Muscle layer of duodenum (tissue), 2 donors: ENCODE data around the gene PILRB.
"Not testable (repeated sequence)": the region's sequence is repeated elsewhere in the genome, so short reads cannot be mapped to it uniquely, and the experiment has no call there.

Source experiments
- H3K27ac ChIP-seq: one replicate; pipeline ENCODE4 v1.7.0; 2013; ENCODE audit warnings: mild to moderate bottlenecking, low read length
- H3K27me3 ChIP-seq: one replicate; pipeline ENCODE4 v1.7.0; 2013; ENCODE audit warnings: low read depth, mild to moderate bottlenecking, control low read depth, low read length
- H3K36me3 ChIP-seq, 2 donors: one replicate each; pipeline ENCODE4 v1.7.0; 2013; ENCODE audit warnings: low read length in 2 of 2, control low read depth in 1 of 2, mild to moderate bottlenecking in 1 of 2; ENCODE audit not compliant: insufficient read depth in 2 of 2, control insufficient read depth in 1 of 2
- H3K4me1 ChIP-seq, 2 donors: one replicate each; pipeline ENCODE4 v1.7.0; 2013; ENCODE audit warnings: low read length in 2 of 2, mild to moderate bottlenecking in 2 of 2, control low read depth in 1 of 2, moderate library complexity in 1 of 2; ENCODE audit not compliant: insufficient read depth in 2 of 2, control insufficient read depth in 1 of 2
- H3K4me3 ChIP-seq, 2 donors: one replicate each; pipeline ENCODE4 v1.7.0; 2013; ENCODE audit warnings: low read length in 2 of 2, low read depth in 1 of 2, mild to moderate bottlenecking in 1 of 2
- H3K9me3 ChIP-seq, 2 donors: one replicate each; pipeline ENCODE4 v1.7.0; 2013; ENCODE audit warnings: low read length in 2 of 2, control low read depth in 1 of 2, mild to moderate bottlenecking in 1 of 2; ENCODE audit not compliant: control insufficient read depth in 1 of 2
- donor health status: healthy.

PILRB gene

DNA sequence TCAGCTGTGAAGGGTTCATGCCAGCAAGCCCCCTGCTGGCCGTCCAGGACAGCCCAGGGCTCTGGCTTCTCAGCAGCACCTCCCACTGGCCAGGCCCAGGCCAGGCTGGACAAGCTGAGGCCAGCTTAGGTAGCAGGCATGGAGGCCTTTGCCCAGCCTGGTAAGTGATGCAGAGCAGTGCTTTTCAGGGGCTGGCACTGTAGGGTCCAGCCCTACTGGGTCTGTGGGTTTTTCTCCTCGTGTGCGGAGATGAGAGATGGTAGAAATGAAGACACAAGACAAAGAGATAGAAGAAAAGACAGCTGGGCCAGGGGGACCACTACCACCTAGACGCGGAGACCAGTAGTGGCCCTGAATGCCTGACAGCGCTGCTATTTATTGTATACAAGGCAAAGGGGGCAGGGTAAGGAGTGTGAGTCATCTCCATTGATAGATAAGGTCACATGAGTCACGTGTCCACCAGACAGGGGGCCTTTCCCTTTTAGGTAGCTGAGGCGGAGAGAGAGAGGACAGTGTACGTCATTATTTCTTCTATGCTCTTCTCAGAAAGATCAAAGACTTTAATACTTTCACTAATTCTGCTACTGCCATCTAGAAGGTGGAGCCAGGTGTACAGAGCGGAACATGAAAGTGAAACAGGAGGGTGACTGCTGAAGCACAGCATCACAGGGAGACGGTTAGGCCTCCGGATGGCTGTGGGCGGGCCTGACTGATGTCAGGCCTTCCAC is 13.2 kb upstream of the PILRB start:
- H3K4me1 ChIP-seq, H3K27ac ChIP-seq, H3K27me3 ChIP-seq, H3K4me3 ChIP-seq, H3K9me3 ChIP-seq: not testable (repeated sequence)
- H3K36me3 ChIP-seq, result peaks cover 28% of the 10 kb centered on the region in 2 donors

DNA sequence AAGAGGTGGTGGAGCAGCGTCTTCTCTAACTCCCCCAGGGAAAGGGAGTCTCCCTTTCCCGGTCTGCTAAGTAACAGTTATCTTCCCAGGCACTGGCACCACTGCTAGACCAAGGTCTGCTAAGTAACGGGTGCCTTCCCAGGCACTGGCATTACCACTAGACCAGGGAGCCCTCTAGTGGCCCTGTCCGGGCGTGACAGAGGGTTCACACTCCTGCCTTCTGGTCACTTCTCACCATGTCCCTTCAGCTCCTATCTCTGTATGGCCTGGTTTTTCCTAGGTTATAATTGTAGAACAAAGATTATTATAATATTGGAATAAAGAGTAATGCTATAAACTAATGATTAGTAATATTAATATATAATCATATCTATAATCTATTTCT is 12.6 kb upstream of the PILRB start:
- not testable (repeated sequence) for H3K27ac ChIP-seq, H3K9me3 ChIP-seq, H3K27me3 ChIP-seq, H3K4me1 ChIP-seq, H3K4me3 ChIP-seq
- H3K36me3 ChIP-seq, result peaks cover 30 to 32% of the 10 kb centered on the region in 2 donors

DNA sequence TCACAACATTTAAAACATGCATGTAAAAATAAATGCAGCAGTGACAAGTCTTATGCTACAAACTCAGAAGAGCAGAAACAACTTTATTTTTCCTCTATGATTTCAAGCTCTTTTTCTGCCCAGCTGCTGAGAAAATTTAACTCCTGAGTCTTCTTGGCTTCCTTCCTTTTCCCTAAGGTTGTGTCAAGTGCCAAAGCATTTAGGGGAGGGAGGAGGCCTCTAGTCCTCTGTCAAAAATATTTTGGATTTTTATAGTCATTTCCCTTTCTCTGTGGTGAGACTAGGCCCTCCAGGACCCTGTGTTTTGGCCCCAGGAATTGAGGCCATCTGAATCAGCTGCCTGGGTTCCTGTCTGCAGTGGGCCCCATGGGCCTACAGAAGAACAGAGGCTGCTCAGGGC is 11.0 kb upstream of the PILRB start:
- Histone ChIP-seq H3K4me3 (no peak overlapping the region), H3K27ac (no peak overlapping the region), H3K36me3 (peaks cover 34 to 44% of the 10 kb centered on the region in 2 donors), H3K27me3 (no peaks in the 10 kb centered on the region), H3K9me3 (no peaks in the 10 kb centered on the region), H3K4me1 (peaks cover 0 to 4% of the 10 kb centered on the region in 2 donors)

DNA sequence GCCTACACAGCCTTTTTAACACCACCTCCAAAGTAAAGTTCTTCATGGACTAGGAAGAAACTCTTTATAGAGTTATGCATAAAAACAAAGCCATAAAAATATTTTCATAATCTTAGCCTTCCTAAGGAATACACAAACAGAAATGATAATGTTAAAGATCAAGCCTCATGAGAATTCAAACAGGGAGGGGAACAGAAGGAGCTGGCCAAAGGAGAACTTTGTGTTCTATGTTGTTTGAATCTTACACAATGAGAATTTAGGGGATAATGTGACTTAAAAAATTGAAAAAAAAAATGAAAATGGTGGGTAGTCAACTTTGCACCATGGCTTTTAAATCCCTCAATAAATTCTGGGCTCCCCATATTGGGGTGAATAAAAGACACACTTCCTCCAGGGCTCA is 9.1 kb upstream of the PILRB start:
- no peaks in the 10 kb centered on the region for H3K27me3 ChIP-seq
- H3K4me1 ChIP-seq, result peaks cover 0 to 4% of the 10 kb centered on the region in 2 donors
- no peak overlapping the region for H3K27ac ChIP-seq
- H3K4me3 ChIP-seq, result no peak overlapping the region
- H3K36me3 ChIP-seq, result peaks cover 36 to 53% of the 10 kb centered on the region in 2 donors
- H3K9me3 ChIP-seq, result no peaks in the 10 kb centered on the region

DNA sequence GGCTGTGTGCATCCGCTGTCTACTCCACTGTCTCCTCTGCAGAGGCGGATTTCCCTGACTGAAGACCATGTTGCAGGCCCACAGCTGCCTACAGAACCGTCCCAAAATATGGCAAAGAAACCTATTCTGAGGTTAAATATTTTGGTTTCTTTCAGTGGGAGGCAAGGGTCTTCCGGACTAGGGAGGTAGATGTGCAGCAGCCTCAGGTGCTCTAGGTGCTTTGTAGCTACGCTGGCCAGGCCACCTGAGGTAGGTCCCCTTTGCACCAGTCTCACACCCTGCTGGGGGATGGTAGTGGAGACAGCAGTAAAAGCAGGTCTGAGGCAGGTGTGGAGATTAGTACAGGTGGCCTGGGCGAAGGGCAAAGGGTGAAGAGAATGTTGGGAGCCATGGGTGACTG is 8.2 kb upstream of the PILRB start:
- Histone ChIP-seq H3K4me1 (peaks cover 0 to 1% of the 10 kb centered on the region in 2 donors), H3K27me3 (no peaks in the 10 kb centered on the region), H3K9me3 (no peaks in the 10 kb centered on the region), H3K4me3 (no peak overlapping the region), H3K27ac (no peak overlapping the region), H3K36me3 (peaks cover 45 to 60% of the 10 kb centered on the region in 2 donors)

DNA sequence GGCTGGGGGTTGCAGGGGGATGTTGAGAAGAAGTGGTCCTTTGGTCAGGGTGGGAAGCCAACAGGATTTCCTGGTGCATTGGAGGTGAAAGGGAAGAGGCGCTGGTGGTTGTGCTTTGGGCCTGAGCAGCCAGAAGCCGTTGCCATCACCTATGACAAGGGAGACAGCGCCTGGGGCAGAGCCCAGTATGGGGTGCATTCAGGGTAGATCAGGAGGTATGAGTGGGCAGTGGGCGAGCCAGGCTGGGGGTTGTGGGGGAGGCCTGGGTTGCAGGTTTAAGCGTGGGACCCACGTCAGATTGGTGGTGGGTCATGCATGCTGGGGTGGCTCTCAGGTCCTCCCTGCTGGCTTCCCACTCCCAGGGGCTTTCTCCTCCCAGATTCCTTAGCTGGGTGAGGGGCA is 6.3 kb upstream of the PILRB start:
- Histone ChIP-seq H3K27ac (no peak overlapping the region), H3K36me3 (peaks cover 55 to 74% of the 10 kb centered on the region in 2 donors), H3K4me3 (no peak overlapping the region), H3K4me1 (no peaks in the 10 kb centered on the region), H3K27me3 (no peaks in the 10 kb centered on the region), H3K9me3 (no peaks in the 10 kb centered on the region)

DNA sequence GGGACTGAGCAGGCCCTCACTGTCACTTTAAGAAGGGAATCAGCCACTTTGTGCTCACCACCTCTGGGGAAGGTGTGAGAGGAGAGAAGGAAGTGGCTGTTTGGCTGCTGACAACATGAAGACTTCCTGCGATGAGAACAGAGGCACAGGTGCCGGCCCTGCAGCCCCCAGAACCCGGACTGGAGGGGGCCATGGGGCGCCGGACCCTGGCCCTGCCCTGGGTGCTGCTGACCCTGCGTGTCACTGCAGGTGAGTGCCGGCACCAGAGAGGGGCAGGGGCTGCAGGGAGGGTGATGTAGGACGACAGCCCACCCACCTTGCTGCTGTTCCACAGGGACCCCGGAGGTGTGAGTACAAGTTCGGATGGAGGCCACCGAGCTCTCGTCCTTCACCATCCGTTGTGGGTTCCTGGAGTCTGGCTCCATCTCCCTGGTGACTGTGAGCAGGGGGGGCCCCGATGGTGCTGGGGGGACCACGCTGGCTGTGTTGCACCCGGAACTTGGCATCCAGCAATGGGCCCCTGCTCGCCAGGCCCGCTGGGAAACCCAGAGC is 5.6 kb upstream of the PILRB start:
- H3K4me3 ChIP-seq, H3K27me3 ChIP-seq, H3K9me3 ChIP-seq, H3K4me1 ChIP-seq, H3K27ac ChIP-seq: not testable (repeated sequence)
- H3K36me3 ChIP-seq, result peaks cover 50 to 74% of the 10 kb centered on the region in 2 donors

DNA sequence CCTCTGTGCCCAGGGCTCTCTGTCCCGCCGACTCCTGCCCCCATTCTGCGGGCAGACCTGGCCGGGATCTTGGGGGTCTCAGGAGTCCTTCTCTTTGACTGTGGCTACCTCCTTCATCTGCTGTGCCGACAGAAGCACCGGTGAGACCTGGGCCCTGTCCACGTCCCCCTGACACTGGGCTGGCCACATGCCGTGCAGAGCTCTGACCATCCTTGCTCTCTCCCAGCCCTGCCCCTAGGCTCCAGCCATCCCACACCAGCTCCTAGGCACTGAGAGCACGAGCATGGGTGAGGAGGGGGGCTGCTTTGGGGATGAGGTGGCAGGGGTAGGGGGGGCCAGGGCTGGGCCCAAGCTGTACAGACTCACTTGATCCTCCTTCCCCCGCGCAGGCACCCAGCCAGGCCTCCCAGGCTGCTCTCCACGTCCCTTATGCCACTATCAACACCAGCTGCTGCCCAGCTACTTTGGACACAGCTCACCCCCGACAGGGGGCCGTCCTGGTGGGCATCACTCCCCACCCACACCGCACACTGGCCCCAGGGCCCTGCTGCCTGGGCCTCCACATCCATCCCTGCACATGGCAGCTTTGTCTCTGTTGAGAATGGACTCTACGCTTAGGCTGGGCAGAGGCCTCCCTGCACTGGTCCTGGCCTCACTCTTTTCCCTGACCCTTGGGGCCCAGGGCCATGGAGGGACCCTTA is 4.8 kb upstream of the PILRB start:
- Histone ChIP-seq H3K9me3 (no peaks in the 10 kb centered on the region), H3K27me3 (no peaks in the 10 kb centered on the region), H3K4me3 (no peak overlapping the region), H3K27ac (no peak overlapping the region), H3K4me1 (no peaks in the 10 kb centered on the region), H3K36me3 (peaks cover 44 to 74% of the 10 kb centered on the region in 2 donors)

DNA sequence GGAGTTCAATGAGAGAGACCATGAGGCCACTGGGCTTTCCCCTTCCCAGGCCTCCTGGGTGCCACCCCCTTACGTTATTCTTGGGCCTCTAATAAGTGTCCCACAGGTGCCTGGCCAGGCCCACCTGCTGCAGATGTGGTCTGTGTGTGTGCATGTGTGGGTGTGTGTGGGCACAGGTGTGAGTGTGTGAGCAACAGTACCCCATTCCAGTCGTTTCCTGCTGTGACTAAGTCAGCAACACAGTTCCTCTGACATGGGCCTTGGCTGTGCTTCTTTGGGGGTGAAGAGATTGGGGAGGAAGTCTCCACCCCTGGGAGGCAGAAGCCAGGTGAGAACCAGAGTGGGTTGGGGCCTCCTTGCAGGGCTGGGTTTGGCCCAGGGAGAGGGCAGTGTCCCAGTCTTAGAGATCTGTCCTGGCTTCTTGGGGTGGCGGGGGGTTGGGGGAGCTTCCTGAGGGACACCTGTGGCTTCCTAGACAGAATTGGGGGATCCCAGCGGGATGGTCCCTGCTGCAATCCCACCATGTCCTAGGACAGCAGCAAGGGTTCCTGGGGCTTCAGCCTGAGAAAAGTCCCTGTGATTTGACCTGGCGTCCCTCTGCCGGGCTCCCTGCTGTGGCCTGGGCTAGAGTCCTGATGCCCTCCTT is 4.1 kb upstream of the PILRB start:
- no peak overlapping the region for H3K4me3 ChIP-seq
- peaks cover 43 to 81% of the 10 kb centered on the region in 2 donors for H3K36me3 ChIP-seq
- no peaks in the 10 kb centered on the region for H3K27me3 ChIP-seq
- no peak overlapping the region for H3K27ac ChIP-seq
- H3K9me3 ChIP-seq, result no peaks in the 10 kb centered on the region
- no peaks in the 10 kb centered on the region for H3K4me1 ChIP-seq

DNA sequence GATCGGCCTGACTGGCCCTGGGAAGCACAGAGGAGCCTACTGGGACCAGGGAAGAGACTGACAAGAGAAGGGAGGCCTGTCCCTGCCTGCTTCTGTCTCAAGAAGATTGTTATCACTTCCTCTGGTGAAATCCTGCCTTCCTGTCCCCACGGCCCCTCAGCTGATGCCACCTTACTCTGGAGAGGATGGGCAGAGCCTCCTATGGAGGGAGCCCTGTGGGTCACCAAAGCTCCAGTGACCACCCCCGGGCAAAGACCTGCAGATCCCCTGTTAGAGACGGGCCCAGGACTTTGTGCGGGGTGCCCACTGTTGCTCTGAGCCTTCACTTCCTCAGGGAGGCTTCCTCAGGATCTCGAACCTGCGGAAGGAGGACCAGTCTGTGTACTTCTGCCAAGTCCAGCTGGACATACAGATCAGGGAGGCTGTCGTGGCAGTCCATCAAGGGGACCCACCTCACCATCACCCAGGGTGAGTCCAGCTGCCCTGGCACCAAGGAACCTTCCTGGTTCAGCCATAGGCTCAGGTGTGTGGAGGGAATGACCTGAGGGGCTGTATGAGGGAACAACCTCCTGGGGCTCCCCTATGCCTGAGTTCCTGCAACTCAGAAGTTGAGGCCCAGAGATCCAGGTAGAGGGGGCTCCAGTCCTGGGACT is 1.4 kb upstream of the PILRB start:
- H3K36me3 ChIP-seq, result peaks cover 48 to 88% of the 10 kb centered on the region in 2 donors
- no peaks in the 10 kb centered on the region for H3K9me3 ChIP-seq
- no peaks in the 10 kb centered on the region for H3K4me1 ChIP-seq
- no peak overlapping the region for H3K4me3 ChIP-seq
- no peak overlapping the region for H3K27ac ChIP-seq
- no peaks in the 10 kb centered on the region for H3K27me3 ChIP-seq

DNA sequence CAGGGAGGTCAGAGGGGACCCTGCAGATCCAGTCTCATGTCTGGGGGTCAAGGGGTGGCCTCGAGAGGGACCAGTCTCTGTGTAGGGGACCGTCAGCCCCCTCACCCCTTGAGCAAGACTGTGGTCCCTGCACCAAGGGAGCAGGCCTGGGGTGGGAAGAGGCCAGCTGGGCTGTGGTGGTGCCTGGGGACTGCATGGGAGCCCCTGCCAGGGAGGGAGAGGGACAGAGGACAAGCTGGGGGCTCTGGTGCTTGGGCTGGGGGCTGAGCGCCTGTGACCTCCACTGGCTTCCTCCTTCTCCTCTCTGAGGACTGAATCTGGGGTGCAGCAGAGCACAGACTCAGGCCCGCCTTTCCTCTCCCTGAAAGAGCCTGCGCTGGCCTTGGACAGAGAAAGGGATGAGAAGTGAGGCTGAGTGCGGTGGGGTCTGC is 771 bp upstream of the PILRB start:
- no peak overlapping the region for H3K27ac ChIP-seq
- no peaks in the 10 kb centered on the region for H3K9me3 ChIP-seq
- H3K4me1 ChIP-seq, result no peaks in the 10 kb centered on the region
- no peak overlapping the region for H3K4me3 ChIP-seq
- H3K36me3 ChIP-seq, result peaks cover 52 to 91% of the 10 kb centered on the region in 2 donors
- no peaks in the 10 kb centered on the region for H3K27me3 ChIP-seq
